Measurements from ENCODE around the gene ARL2.

- TF ChIP-seq POLR2AphosphoS5 (IDR thresholded peaks at IDR 0.05): no peak
- TF ChIP-seq, protein P1, sequence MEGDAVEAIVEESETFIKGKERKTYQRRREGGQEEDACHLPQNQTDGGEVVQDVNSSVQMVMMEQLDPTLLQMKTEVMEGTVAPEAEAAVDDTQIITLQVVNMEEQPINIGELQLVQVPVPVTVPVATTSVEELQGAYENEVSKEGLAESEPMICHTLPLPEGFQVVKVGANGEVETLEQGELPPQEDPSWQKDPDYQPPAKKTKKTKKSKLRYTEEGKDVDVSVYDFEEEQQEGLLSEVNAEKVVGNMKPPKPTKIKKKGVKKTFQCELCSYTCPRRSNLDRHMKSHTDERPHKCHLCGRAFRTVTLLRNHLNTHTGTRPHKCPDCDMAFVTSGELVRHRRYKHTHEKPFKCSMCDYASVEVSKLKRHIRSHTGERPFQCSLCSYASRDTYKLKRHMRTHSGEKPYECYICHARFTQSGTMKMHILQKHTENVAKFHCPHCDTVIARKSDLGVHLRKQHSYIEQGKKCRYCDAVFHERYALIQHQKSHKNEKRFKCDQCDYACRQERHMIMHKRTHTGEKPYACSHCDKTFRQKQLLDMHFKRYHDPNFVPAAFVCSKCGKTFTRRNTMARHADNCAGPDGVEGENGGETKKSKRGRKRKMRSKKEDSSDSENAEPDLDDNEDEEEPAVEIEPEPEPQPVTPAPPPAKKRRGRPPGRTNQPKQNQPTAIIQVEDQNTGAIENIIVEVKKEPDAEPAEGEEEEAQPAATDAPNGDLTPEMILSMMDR (IDR thresholded peaks at IDR 0.05 in 8 of 11, conservative IDR thresholded peaks at IDR 0.05 in 3 of 11): no peak
Measured at GRCh38 chr11:65066315-65066714, 52.4 kb downstream of the ARL2 start.
